ENCODE measurements around the gene SSTR4.

DNA sequence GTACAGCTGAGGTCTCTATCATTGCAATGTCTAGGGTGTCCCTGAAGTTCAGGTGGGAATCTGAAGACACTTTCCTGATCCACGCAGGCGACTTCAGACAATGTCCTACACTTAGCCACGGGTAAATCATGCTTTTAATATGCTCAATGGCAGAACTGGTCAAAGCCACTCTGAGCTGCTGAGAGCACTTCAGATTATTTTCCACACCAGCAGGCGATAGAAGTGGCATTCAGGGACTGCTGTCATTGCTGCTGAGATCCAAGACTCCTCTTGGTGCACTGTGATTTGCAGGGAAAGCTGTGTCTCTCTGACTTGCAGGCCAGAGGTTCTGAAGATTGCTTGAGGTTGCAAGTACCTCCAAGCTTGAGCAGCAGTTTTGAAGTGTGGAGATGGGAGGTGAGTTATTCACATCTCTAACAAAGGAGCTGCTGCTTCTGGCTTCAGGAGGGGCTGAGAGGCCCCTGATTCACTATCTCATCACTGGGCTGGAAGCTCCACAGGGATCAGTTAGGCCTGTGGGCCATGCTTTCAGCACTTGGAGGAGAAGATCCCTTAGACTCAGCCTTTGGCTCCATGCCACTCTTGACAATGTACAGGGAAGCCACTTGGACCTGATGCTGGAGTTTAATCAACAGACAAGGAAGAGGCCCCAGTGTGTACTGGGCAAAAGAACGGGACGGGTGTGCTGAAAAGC is 2.9 kb upstream of the SSTR4 start:
- no peak for TF ChIP-seq POLR2A (IDR thresholded peaks at IDR 0.05; ENCODE audit: low read depth, low read length)
- TF ChIP-seq POLR2AphosphoS5 (IDR thresholded peaks at IDR 0.05; ENCODE audit: low read depth, low read length) = no peak
- no peak for TF ChIP-seq TAF1 (IDR thresholded peaks at IDR 0.05; ENCODE audit: borderline replicate concordance, low read depth, low read length)
